OCI-LY1 (cell line): Measurements from ENCODE around the gene AMPD2.

Source experiments
- CTCF ChIP-seq: fragments of 200-600 bp; sonication (generic), shearing (Covaris generic); IDR thresholded peaks from 2 replicates; pipeline ENCODE4 v1.5.1; 2017; ENCODE audit warnings: mild to moderate bottlenecking, antibody characterized with exemption, low read length, moderate library complexity, mixed read lengths
- EZH2 ChIP-seq: fragments of 200-600 bp; sonication (generic), shearing (Covaris generic); IDR thresholded peaks from 2 replicates; pipeline ENCODE4 v1.8.0; 2017; ENCODE audit warnings: borderline replicate concordance, mixed run types, mild to moderate bottlenecking, antibody characterized with exemption, low read length, moderate library complexity, mixed read lengths

GRCh38 chr1:109630898-109631512 is 11.4 kb downstream of the AMPD2 start:
- TF ChIP-seq CTCF (no peak), EZH2 (no peak)
